Panc1 (cell line): ENCODE measurements around the gene ASIC3. TPM values are rescaled to one million over a fixed set of nuclear protein-coding genes. Genes with fewer than 3 reads are reported as not detected.

Experiments
- ATAC-seq: fragments of 200-7000 bp; cut with Tn5 transposase; 2 replicates; pipeline ENCODE4 v1.9.1; 2020; ENCODE audit warnings: mild to moderate bottlenecking, moderate library complexity
- BruUV-seq: library from RNA; stranded (reverse); fragments of 400-500 nt; replicated peaks from 2 replicates; lab custom pipeline; 2021; lab: Mats Ljungman, UMichigan
- CTCF ChIA-PET: fragments of 300-600 bp; sonication (Branson Sonifier 250); formaldehyde crosslinking; loops from one replicate; lab custom pipeline; 2022; ENCODE audit warnings: antibody characterized with exemption; lab: Charles Lee
- POLR2A ChIA-PET: fragments of 300-600 bp; sonication (Branson Sonifier 250); formaldehyde crosslinking; loops from one replicate; lab custom pipeline; 2022; ENCODE audit warnings: antibody characterized with exemption; lab: Charles Lee
- DNase-seq: peaks from one replicate; pipeline ENCODE4 v3.0.0-alpha.2; 2010; ENCODE audit warnings: low read depth, low spot score
- H3K27ac ChIP-seq: 2 replicates; pipeline ENCODE4 v1.5.1; 2011; ENCODE audit warnings: mild to moderate bottlenecking, low read length, inconsistent platforms
- H3K27me3 ChIP-seq: fragments of 200-500 bp; sonication (Bioruptor generic); 2 replicates; pipeline ENCODE4 v1.6.0; 2014; ENCODE audit warnings: low read length, inconsistent platforms; ENCODE audit not compliant: control insufficient read depth, insufficient read depth
- H3K36me3 ChIP-seq: fragments of 200-500 bp; sonication (Bioruptor generic); 2 replicates; pipeline ENCODE4 v1.5.1; 2014; ENCODE audit warnings: inconsistent platforms, mild to moderate bottlenecking, low read length, moderate library complexity; ENCODE audit not compliant: control insufficient read depth, insufficient read depth
- H3K4me1 ChIP-seq: 2 replicates; pipeline ENCODE4 v1.5.1; 2011; ENCODE audit warnings: inconsistent platforms, mild to moderate bottlenecking, low read length, moderate library complexity; ENCODE audit not compliant: control insufficient read depth, insufficient read depth
- H3K4me3 ChIP-seq, 2 experiments: 2 replicates each; pipeline ENCODE4 v1.5.1; 2011 to 2012; ENCODE audit warnings: low read depth in 2 of 2, low read length in 2 of 2, mild to moderate bottlenecking in 2 of 2, inconsistent platforms in 1 of 2, moderate library complexity in 1 of 2
- H3K9me3 ChIP-seq: fragments of 200-500 bp; sonication (Bioruptor generic); 2 replicates; pipeline ENCODE4 v1.5.1; 2014; ENCODE audit warnings: low read depth, mild to moderate bottlenecking, inconsistent platforms, low read length, moderate library complexity; ENCODE audit not compliant: control insufficient read depth, insufficient read depth
- POLR2AphosphoS5 ChIP-seq: IDR thresholded peaks from 2 replicates; pipeline ENCODE4 v1.6.1; 2012; ENCODE audit warnings: mild to moderate bottlenecking, low read depth, low read length, moderate library complexity
- SIN3A ChIP-seq: IDR thresholded peaks from 2 replicates; pipeline ENCODE4 v1.6.1; 2012; ENCODE audit warnings: low read depth, mild to moderate bottlenecking, low read length, moderate library complexity, borderline replicate concordance; ENCODE audit not compliant: insufficient read depth
- TCF7L2 ChIP-seq: IDR thresholded peaks from 2 replicates; pipeline ENCODE4 v1.6.1; 2011; ENCODE audit warnings: mild to moderate bottlenecking, low read depth, low read length, inconsistent platforms
- in situ Hi-C: cut with HindIII; loops from 2 replicates; pipeline ENCODE4 v1.10.0; 2016; ENCODE audit warnings: low sequenced_read_pairs, low pct_unique_long_range_greater_than_20kb
- intact Hi-C: fragments of 100-400 bp; cut with micrococcal nuclease; formaldehyde crosslinking; loops from one replicate; pipeline ENCODE4 v1.10.0; 2022; ENCODE audit not compliant: unreplicated experiment
- total RNA-seq: library from RNA; stranded (reverse); gene quantifications from one replicate; pipeline ENCODE4 v1.2.1, GENCODE V29; 2021; ENCODE audit not compliant: unreplicated experiment
- TF ChIP-seq, protein P1 (sequence below), 2 experiments: IDR thresholded peaks; 2 replicates each; pipeline ENCODE4 v1.6.1; 2011 to 2012; ENCODE audit warnings: low read depth in 2 of 2, control low read depth in 1 of 2, low read length in 1 of 2, mild to moderate bottlenecking in 1 of 2, moderate library complexity in 1 of 2; ENCODE audit not compliant: insufficient read depth in 1 of 2
- TF ChIP-seq, protein P2 (sequence below): fragments of 450-650 bp; IDR thresholded peaks from 2 replicates; pipeline ENCODE4 v1.5.1; 2017; ENCODE audit warnings: mild to moderate bottlenecking

Gene ASIC3
- total RNA-seq, 1 experiment from 2014 or later, result 1.3 TPM

DNA sequence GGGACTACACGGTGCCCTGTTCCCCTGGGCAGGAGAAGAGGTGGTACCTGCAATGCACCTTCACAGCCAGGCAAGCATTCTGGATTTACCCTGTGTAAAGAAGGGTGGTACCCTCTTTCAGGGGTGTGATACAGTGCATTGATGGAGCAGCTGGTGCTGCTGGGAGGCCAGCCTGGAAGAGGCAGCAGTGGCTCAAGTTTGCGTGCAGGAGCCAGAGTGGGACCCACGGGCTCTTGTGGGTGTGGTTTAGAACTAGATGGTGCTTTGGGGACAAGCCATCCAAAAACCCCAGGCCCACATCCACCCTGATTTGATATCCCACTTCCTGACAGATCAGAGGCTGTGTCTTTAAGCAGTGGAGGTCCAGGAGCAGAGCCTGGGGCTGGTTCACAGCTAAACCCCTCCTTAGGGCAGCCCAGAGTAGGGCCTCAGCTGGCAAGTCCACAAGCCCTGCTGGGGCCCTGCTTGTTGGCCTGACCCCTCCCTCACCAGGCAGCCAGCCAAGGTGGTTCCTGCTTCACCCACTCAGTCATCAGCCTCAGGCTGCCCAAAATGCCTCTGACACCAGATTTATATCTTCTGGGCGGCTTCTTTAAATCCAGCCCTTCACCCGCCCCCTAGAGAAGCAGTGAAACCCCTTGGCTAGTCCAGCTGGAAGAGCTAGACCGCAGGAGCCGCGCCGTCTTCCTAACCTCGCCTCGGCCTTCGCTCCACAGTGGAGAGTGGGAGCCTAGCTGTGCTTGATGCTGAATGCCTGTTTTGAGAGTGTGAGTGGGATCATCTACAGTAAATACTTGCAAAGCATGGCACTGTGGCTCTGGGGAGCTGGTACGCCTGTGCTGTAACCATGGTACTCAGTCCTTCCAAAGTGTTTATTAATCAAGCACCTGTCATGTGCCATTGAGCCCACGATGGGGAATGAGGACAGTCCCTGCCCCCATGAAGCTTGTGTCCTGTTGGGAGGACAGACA, 1.4 kb upstream of the ASIC3 start:
- no peaks in the 10 kb centered on the region for H3K27me3 ChIP-seq
- ChIA-PET POLR2A (no interaction called here), CTCF (no interaction called here)
- ATAC-seq (peak; percentile 6; the same call in 1 of the 2 replicates), DNase-seq (no peak)
- intact Hi-C loops, result no loop called here
- no peaks in the 10 kb centered on the region for H3K36me3 ChIP-seq
- TF ChIP-seq, protein P1, sequence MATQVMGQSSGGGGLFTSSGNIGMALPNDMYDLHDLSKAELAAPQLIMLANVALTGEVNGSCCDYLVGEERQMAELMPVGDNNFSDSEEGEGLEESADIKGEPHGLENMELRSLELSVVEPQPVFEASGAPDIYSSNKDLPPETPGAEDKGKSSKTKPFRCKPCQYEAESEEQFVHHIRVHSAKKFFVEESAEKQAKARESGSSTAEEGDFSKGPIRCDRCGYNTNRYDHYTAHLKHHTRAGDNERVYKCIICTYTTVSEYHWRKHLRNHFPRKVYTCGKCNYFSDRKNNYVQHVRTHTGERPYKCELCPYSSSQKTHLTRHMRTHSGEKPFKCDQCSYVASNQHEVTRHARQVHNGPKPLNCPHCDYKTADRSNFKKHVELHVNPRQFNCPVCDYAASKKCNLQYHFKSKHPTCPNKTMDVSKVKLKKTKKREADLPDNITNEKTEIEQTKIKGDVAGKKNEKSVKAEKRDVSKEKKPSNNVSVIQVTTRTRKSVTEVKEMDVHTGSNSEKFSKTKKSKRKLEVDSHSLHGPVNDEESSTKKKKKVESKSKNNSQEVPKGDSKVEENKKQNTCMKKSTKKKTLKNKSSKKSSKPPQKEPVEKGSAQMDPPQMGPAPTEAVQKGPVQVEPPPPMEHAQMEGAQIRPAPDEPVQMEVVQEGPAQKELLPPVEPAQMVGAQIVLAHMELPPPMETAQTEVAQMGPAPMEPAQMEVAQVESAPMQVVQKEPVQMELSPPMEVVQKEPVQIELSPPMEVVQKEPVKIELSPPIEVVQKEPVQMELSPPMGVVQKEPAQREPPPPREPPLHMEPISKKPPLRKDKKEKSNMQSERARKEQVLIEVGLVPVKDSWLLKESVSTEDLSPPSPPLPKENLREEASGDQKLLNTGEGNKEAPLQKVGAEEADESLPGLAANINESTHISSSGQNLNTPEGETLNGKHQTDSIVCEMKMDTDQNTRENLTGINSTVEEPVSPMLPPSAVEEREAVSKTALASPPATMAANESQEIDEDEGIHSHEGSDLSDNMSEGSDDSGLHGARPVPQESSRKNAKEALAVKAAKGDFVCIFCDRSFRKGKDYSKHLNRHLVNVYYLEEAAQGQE (IDR thresholded peaks at IDR 0.05; ENCODE audit: insufficient read depth in 1 of 2, low read depth in 2 of 2, low read length in 1 of 2), result no peak
- TF ChIP-seq TCF7L2 (no peak), SIN3A (no peak), POLR2AphosphoS5 (no peak)
- TF ChIP-seq, protein P2, sequence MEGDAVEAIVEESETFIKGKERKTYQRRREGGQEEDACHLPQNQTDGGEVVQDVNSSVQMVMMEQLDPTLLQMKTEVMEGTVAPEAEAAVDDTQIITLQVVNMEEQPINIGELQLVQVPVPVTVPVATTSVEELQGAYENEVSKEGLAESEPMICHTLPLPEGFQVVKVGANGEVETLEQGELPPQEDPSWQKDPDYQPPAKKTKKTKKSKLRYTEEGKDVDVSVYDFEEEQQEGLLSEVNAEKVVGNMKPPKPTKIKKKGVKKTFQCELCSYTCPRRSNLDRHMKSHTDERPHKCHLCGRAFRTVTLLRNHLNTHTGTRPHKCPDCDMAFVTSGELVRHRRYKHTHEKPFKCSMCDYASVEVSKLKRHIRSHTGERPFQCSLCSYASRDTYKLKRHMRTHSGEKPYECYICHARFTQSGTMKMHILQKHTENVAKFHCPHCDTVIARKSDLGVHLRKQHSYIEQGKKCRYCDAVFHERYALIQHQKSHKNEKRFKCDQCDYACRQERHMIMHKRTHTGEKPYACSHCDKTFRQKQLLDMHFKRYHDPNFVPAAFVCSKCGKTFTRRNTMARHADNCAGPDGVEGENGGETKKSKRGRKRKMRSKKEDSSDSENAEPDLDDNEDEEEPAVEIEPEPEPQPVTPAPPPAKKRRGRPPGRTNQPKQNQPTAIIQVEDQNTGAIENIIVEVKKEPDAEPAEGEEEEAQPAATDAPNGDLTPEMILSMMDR, result no peak
- in situ Hi-C loops, result no loop called here
- no TSS peak for BruUV-seq
- H3K4me1 ChIP-seq, result no peaks in the 10 kb centered on the region
- no peak overlapping the region for H3K27ac ChIP-seq
- H3K4me3 ChIP-seq, result no peak overlapping the region
- no peaks in the 10 kb centered on the region for H3K9me3 ChIP-seq

DNA sequence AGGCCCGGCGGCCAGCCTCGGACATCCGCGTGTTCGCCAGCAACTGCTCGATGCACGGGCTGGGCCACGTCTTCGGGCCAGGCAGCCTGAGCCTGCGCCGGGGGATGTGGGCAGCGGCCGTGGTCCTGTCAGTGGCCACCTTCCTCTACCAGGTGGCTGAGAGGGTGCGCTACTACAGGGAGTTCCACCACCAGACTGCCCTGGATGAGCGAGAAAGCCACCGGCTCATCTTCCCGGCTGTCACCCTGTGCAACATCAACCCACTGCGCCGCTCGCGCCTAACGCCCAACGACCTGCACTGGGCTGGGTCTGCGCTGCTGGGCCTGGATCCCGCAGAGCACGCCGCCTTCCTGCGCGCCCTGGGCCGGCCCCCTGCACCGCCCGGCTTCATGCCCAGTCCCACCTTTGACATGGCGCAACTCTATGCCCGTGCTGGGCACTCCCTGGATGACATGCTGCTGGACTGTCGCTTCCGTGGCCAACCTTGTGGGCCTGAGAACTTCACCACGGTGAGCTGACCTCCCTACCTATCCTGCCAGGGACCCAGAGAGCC, 656 bp downstream of the ASIC3 start:
- no peak overlapping the region for H3K4me3 ChIP-seq
- in situ Hi-C loops, result no loop called here

More for the DNA sequence above, 656 bp downstream of the ASIC3 start:
- DNase-seq (no peak), ATAC-seq (no peak)
- no peaks in the 10 kb centered on the region for H3K36me3 ChIP-seq
- intact Hi-C loops, result no loop called here
- CTCF ChIA-PET, result no interaction called here
- no peaks in the 10 kb centered on the region for H3K4me1 ChIP-seq
- TF ChIP-seq SIN3A (no peak), TCF7L2 (no peak), POLR2AphosphoS5 (no peak)
- TF ChIP-seq, protein P1 (IDR thresholded peaks at IDR 0.05; ENCODE audit: insufficient read depth in 1 of 2, low read depth in 2 of 2, low read length in 1 of 2), result no peak
- TF ChIP-seq, protein P2, result no peak
- H3K27me3 ChIP-seq, result no peaks in the 10 kb centered on the region
- H3K27ac ChIP-seq, result no peak overlapping the region
- POLR2A ChIA-PET, result no interaction called here
- no TSS peak for BruUV-seq
- H3K9me3 ChIP-seq, result no peaks in the 10 kb centered on the region
